ENCODE results near the gene SLC6A11.

The SLC6A11 gene

GRCh38 chr3:10955711-10956453 is 139.9 kb downstream of the SLC6A11 start:
- no peak for TF ChIP-seq CTCF (IDR thresholded peaks at IDR 0.05; ENCODE audit: control insufficient read depth, insufficient read depth, low read depth, low read length, missing control alignments)
- DNase-seq (ENCODE audit: low read depth) = no peak
- no peak overlapping the region for H3K4me3 ChIP-seq (ENCODE audit: control insufficient read depth, low read depth, low read length)

- TF ChIP-seq CTCF (IDR thresholded peaks at IDR 0.05; ENCODE audit: control insufficient read depth, insufficient read depth, low read depth, low read length, missing control alignments) = no peak
- no peak overlapping the region for H3K4me3 ChIP-seq (ENCODE audit: control insufficient read depth, low read depth, low read length)
- DNase-seq (ENCODE audit: low read depth) = no peak
These were observed 140.5 kb downstream of the SLC6A11 start for GRCh38 chr3:10956531-10956930.

- DNase-seq (ENCODE audit: low read depth) = no peak
- no peak for TF ChIP-seq CTCF (IDR thresholded peaks at IDR 0.05; ENCODE audit: control insufficient read depth, insufficient read depth, low read depth, low read length, missing control alignments)
These were observed 141.0 kb downstream of the SLC6A11 start for GRCh38 chr3:10956986-10957385.

GRCh38 chr3:10957976-10958749 is 142.1 kb downstream of the SLC6A11 start:
- DNase-seq (ENCODE audit: low read depth) = no peak
- no peak for TF ChIP-seq CTCF (IDR thresholded peaks at IDR 0.05; ENCODE audit: control insufficient read depth, insufficient read depth, low read depth, low read length, missing control alignments)
- H3K4me3 ChIP-seq (ENCODE audit: control insufficient read depth, low read depth, low read length) = no peak overlapping the region

More at GRCh38 chr3:10956986-10957385, 141.0 kb downstream of the SLC6A11 start:
- H3K4me3 ChIP-seq (ENCODE audit: control insufficient read depth, low read depth, low read length) = no peak overlapping the region

GRCh38 chr3:10960255-10960654 is 144.2 kb downstream of the SLC6A11 start:
- DNase-seq (ENCODE audit: low read depth) = no peak
- H3K4me3 ChIP-seq (ENCODE audit: control insufficient read depth, low read depth, low read length) = no peak overlapping the region
- TF ChIP-seq CTCF (IDR thresholded peaks at IDR 0.05; ENCODE audit: control insufficient read depth, insufficient read depth, low read depth, low read length, missing control alignments) = no peak

GRCh38 chr3:10961921-10962320 is 145.9 kb downstream of the SLC6A11 start:
- TF ChIP-seq CTCF (IDR thresholded peaks at IDR 0.05; ENCODE audit: control insufficient read depth, insufficient read depth, low read depth, low read length, missing control alignments) = no peak
- H3K4me3 ChIP-seq (ENCODE audit: control insufficient read depth, low read depth, low read length) = no peak overlapping the region

More at GRCh38 chr3:10961921-10962320, 145.9 kb downstream of the SLC6A11 start:
- DNase-seq (ENCODE audit: low read depth) = no peak

Measured in AG09309 (cell line).